GM12878 (cell line): ENCODE measurements around the gene PRICKLE4. TPM values are rescaled to one million over a fixed set of nuclear protein-coding genes. Genes with fewer than 3 reads are reported as not detected.

ENCODE experiments used
- ATAC-seq: fragments of 200-7000 bp; cut with Tn5 transposase; 3 replicates; pipeline ENCODE4 v1.9.1; 2020; ENCODE audit warnings: mild to moderate bottlenecking, moderate library complexity
- BruUV-seq: library from RNA; stranded (reverse); fragments of 400-500 nt; replicated peaks from 2 replicates; lab custom pipeline; 2021; lab: Mats Ljungman, UMichigan
- CTCF ChIA-PET: fragments of 300-600 bp; sonication (Branson Sonifier 250); formaldehyde crosslinking; extraction: SDS; loops from one replicate; lab custom pipeline; 2021; ENCODE audit warnings: inconsistent platforms; lab: Yijun Ruan, JAX
- POLR2A ChIA-PET: fragments of 350-600 bp; formaldehyde crosslinking; extraction: SDS; loops from one replicate; lab custom pipeline; 2021; ENCODE audit warnings: inconsistent platforms; lab: Charles Lee
- RAD21 ChIA-PET: fragments of 300-600 bp; sonication (Branson Sonifier 250); formaldehyde crosslinking; loops from one replicate; lab custom pipeline; 2023; ENCODE audit warnings: antibody characterized with exemption; ENCODE audit not compliant: unreplicated experiment; lab: Charles Lee
- SMC1A ChIA-PET: fragments of 300-600 bp; sonication (Branson Sonifier 250); formaldehyde crosslinking; loops from one replicate; lab custom pipeline; 2023; ENCODE audit not compliant: unreplicated experiment, uncharacterized antibody; lab: Charles Lee
- DNase-seq: peaks from one replicate; pipeline ENCODE4 v3.0.0-alpha.2; 2011; ENCODE audit warnings: low read depth, low spot score
- FAIRE-seq: peaks from 3 replicates; lab custom pipeline; 2011; peaks lifted over from hg19 to GRCh38; lab: Jason Lieb, UNC
- H2AFZ ChIP-seq: 2 replicates; pipeline ENCODE4 v1.6.0; 2011; ENCODE audit warnings: low read depth, low read length, control low read depth; ENCODE audit not compliant: control insufficient read depth
- H3K27ac ChIP-seq: 2 replicates; pipeline ENCODE4 v1.5.1; 2011; ENCODE audit warnings: control low read depth; ENCODE audit not compliant: control insufficient read depth, insufficient read depth
- H3K27me3 ChIP-seq, 2 experiments: replicated peaks in 1 of 2; 2 replicates each; pipeline versions ENCODE4 v1.6.0 to v1.6.1; 2011; ENCODE audit warnings: low read length in 1 of 2; ENCODE audit not compliant: control insufficient read depth in 2 of 2, insufficient read depth in 2 of 2
- H3K36me3 ChIP-seq, 2 experiments: 2 replicates each; pipeline ENCODE4 v1.5.1; 2011; ENCODE audit warnings: low read length in 1 of 2; ENCODE audit not compliant: control insufficient read depth in 2 of 2, insufficient read depth in 2 of 2
- H3K4me1 ChIP-seq: 2 replicates; pipeline ENCODE4 v1.6.1; 2011; ENCODE audit warnings: mild to moderate bottlenecking, low read length, moderate library complexity, mixed read lengths; ENCODE audit not compliant: control insufficient read depth, insufficient read depth
- H3K4me2 ChIP-seq: 2 replicates; pipeline ENCODE4 v1.6.0; 2011; ENCODE audit warnings: control low read depth; ENCODE audit not compliant: control insufficient read depth, insufficient read depth
- H3K4me3 ChIP-seq: fragments of 200-600 bp; sonication (generic); 2 replicates; pipeline ENCODE4 v1.5.1; 2016
- H3K79me2 ChIP-seq: 2 replicates; pipeline ENCODE4 v1.6.0; 2011; ENCODE audit warnings: low read length; ENCODE audit not compliant: control insufficient read depth, insufficient read depth
- H3K9ac ChIP-seq: 2 replicates; pipeline ENCODE4 v1.8.0; 2011; ENCODE audit warnings: low read length, control low read depth, mixed read lengths; ENCODE audit not compliant: control insufficient read depth, insufficient read depth
- H3K9me3 ChIP-seq: replicated peaks from 3 replicates; pipeline ENCODE4 v1.5.1; 2011; ENCODE audit warnings: mild to moderate bottlenecking, low read length; ENCODE audit not compliant: control insufficient read depth, insufficient read depth
- H4K20me1 ChIP-seq: 2 replicates; pipeline ENCODE4 v1.6.0; 2011; ENCODE audit not compliant: control insufficient read depth, insufficient read depth
- BACH1 ChIP-seq: fragments of 450-650 bp; IDR thresholded peaks from 2 replicates; pipeline ENCODE4 v1.6.1; 2017; ENCODE audit warnings: mild to moderate bottlenecking, borderline replicate concordance
- CHD4 ChIP-seq: fragments of 200-600 bp; sonication (generic); IDR thresholded peaks from 2 replicates; pipeline ENCODE4 v1.6.1; 2016; ENCODE audit warnings: mild to moderate bottlenecking
- DPF2 ChIP-seq: fragments of 450-650 bp; IDR thresholded peaks from 2 replicates; pipeline ENCODE4 v1.6.1; 2017; ENCODE audit warnings: mild to moderate bottlenecking
- EGR1 ChIP-seq, 2 experiments: IDR thresholded peaks; 1 replicate in 1 of 2; 2 replicates in 1 of 2; pipeline ENCODE4 v1.6.1; 2011 to 2012; ENCODE audit warnings: low read depth in 2 of 2, low read length in 2 of 2, borderline replicate concordance in 1 of 2, mild to moderate bottlenecking in 1 of 2, moderate library complexity in 1 of 2
- ETV6 ChIP-seq, 2 experiments: fragments of 450-650 bp in 1 of 2; IDR thresholded peaks in 1 of 2; conservative IDR thresholded peaks in 1 of 2; 2 replicates each; pipeline ENCODE4 v1.6.1; 2014; ENCODE audit warnings: antibody characterized with exemption in 1 of 2, borderline replicate concordance in 1 of 2, low read depth in 1 of 2, mild to moderate bottlenecking in 1 of 2, moderate library complexity in 1 of 2
- GATAD2B ChIP-seq: fragments of 450-650 bp; conservative IDR thresholded peaks from 2 replicates; pipeline ENCODE4 v1.6.1; 2017; ENCODE audit warnings: low read depth, mild to moderate bottlenecking, moderate library complexity
- HDGF ChIP-seq: fragments of 450-650 bp; IDR thresholded peaks from 2 replicates; pipeline ENCODE4 v1.6.1; 2016; ENCODE audit warnings: antibody characterized with exemption
- MTA2 ChIP-seq: fragments of 450-650 bp; IDR thresholded peaks from 2 replicates; pipeline ENCODE4 v1.6.1; 2016; ENCODE audit warnings: low read depth, mild to moderate bottlenecking, moderate library complexity
- NR2F1 ChIP-seq: fragments of 450-650 bp; conservative IDR thresholded peaks from 2 replicates; pipeline ENCODE4 v1.6.1; 2017; ENCODE audit warnings: mild to moderate bottlenecking
- POLR2A ChIP-seq: IDR thresholded peaks from 2 replicates; pipeline ENCODE4 v1.6.1; 2011; ENCODE audit warnings: low read depth, mild to moderate bottlenecking, low read length
- SP1 ChIP-seq: IDR thresholded peaks from one replicate; pipeline ENCODE4 v1.6.1; 2011; ENCODE audit warnings: low read depth, low read length
- SUZ12 ChIP-seq: fragments of 200-600 bp; sonication (generic); IDR thresholded peaks from one replicate; pipeline ENCODE4 v1.6.1; 2018; ENCODE audit warnings: antibody characterized with exemption, mild to moderate bottlenecking; ENCODE audit not compliant: unreplicated experiment
- YY1 ChIP-seq: IDR thresholded peaks from 2 replicates; pipeline ENCODE4 v1.6.1; 2011; ENCODE audit warnings: low read depth, mild to moderate bottlenecking, low read length
- ZNF207 ChIP-seq: fragments of 450-650 bp; IDR thresholded peaks from 2 replicates; pipeline ENCODE4 v1.6.1; 2014; ENCODE audit warnings: antibody characterized with exemption, mild to moderate bottlenecking, borderline replicate concordance
- ZZZ3 ChIP-seq: IDR thresholded peaks from 2 replicates; pipeline ENCODE4 v1.6.1; 2011; ENCODE audit warnings: low read depth; ENCODE audit not compliant: control insufficient read depth, insufficient read length
- WGBS: methylation state at CpG from one replicate; pipeline ENCODE4 v1.1.6; 2016; ENCODE audit warnings: low lambda C conversion rate; ENCODE audit not compliant: insufficient replicate concordance, insufficient coverage; ENCODE audit errors: missing lambda C conversion rate; 5-methylcytosine and 5-hydroxymethylcytosine counted together
- in situ Hi-C: fragments of 300-500 bp; cut with MboI; formaldehyde crosslinking; loops from 9 replicates; pipeline ENCODE4 v1.14.3; 2018; ENCODE audit warnings: mixed read lengths
- intact Hi-C: fragments of 100-400 bp; cut with micrococcal nuclease; formaldehyde crosslinking; loops from one replicate; pipeline ENCODE4 v1.14.2; 2022; ENCODE audit not compliant: unreplicated experiment
- polyA plus RNA-seq, 11 experiments: library from polyadenylated mRNA; depleted of rRNA in 4 of 11; unstranded in 6 of 11; stranded (reverse) in 5 of 11; fragments of >200 nt; fragmentation: Nextera tagmentation in 4 of 11; fragmentation: Illumina TruSeq in 1 of 11; extraction: Ambion mirVana in 4 of 11; extraction: Trizol in 1 of 11; gene quantifications; 1 replicate in 1 of 11; 2 replicates in 10 of 11; pipeline versions ENCODE4 v1.2.1 to v1.2.3, GENCODE V29; 2011 to 2016; ENCODE audit warnings: inconsistent platforms in 2 of 11, missing spikeins in 2 of 11, low read depth in 1 of 11
- total RNA-seq, 4 experiments: library from RNA; depleted of rRNA in 3 of 4; stranded (reverse); fragments of >200 nt in 3 of 4; fragmentation: Illumina TruSeq in 1 of 4; extraction: Trizol in 1 of 4; gene quantifications; 2 replicates each; pipeline versions ENCODE4 v1.2.1 to v1.2.3, GENCODE V29; 2013 to 2021
- TF ChIP-seq, protein P1 (sequence below): IDR thresholded peaks from 2 replicates; pipeline ENCODE4 v1.6.1; 2012; ENCODE audit warnings: low read depth, low read length, improper control_type of control experiment
- TF ChIP-seq, protein P2 (sequence below): IDR thresholded peaks from 2 replicates; pipeline ENCODE4 v1.6.1; 2011; ENCODE audit warnings: borderline replicate concordance, low read depth, mild to moderate bottlenecking, moderate library complexity, mixed read lengths, low read length; ENCODE audit not compliant: insufficient read depth; ENCODE audit errors: extremely low read length
- TF ChIP-seq, protein P3 (sequence below): fragments of 450-650 bp; IDR thresholded peaks from 2 replicates; pipeline ENCODE4 v1.6.1; 2016; ENCODE audit warnings: mild to moderate bottlenecking

Gene PRICKLE4
- total and polyA plus RNA-seq, 10 of the 15 experiments (the other 5 are each of a cell fraction or from before 2014, with no cell fraction given): 0.33 to 0.85 (median 0.35) TPM; not detected in 7

DNA sequence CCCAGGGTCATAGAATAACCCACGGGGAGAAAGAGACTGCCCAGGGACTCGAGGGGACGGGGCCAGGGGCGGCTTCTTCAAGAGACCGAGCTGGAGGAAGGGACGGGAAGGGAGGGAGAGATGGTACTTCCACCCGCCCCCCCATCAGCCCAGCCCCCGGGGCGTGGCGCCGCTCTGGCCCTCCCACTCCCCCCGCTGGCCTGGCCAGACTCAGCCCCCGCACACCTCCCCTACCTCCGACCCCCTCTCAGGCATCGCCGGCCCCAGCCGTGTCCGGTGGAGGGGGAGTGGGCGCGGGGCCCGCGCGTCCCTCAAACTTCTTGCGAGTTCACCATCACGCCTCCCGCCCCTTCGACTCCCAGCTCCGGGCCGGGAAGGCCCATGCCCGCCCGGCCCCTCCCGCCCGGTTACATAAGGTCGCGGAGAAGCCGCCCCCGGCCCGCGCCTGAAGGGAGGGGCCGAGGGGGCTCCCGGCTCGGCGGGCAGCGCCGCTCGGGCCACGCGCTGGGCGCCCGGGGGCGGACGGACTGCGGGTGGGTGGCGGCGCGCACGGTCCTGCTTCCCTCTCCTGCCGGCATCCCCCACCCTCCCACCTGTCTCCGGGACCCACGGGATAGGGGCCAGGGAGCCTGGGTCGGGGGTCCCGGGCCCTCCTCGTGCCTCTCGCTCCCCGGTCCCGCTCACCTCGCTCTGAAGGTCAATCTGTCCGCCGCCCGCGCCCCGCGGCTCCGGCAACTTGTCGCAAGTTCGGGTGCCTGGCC lies 45.7 kb upstream of the PRICKLE4 start:
- peak overlapping the region; percentile 48 for H2AFZ ChIP-seq
- peaks cover 6% of the 10 kb centered on the region for H3K4me1 ChIP-seq
- peak overlapping the region; percentile 92 for H3K4me3 ChIP-seq
- in situ Hi-C loops: no loop called here
- intact Hi-C loops: loop anchor here (1.0 to 10.0 kb wide), 6 partner anchors 29 to 660 kb away; partner anchors contain the start of genes FOXP4, NFYA, OARD1 and TOMM6
- DNase-seq: no peak
- H4K20me1 ChIP-seq: no peaks in the 10 kb centered on the region
- no peaks in the 10 kb centered on the region for H3K36me3 ChIP-seq
- ATAC-seq: peak; percentile 61
- FAIRE-seq: no peak
- CTCF ChIA-PET: interaction anchor here (0.6 to 6.2 kb wide), 18 partner anchors 9 to 1435 kb away, joined by 3 to 87 read pairs (median 6); partner anchors contain the start of gene TOMM6
- RAD21 ChIA-PET: interaction anchor here (0.8 to 8.5 kb wide), 11 partner anchors 17 to 400 kb away, joined by 3 to 300 read pairs (median 5); partner anchors contain the start of genes BYSL, MED20 and NCR2
- 1% methylated on average over 51 of the region's 76 CpGs for WGBS
- BruUV-seq: no TSS peak
- H3K79me2 ChIP-seq: peaks cover 48% of the 10 kb centered on the region
- TF ChIP-seq BACH1 (peak; percentile 55; the same call in 1 of the 2 replicates), NR2F1 (peak; percentile 75; the same call in 1 of the 2 replicates), EGR1 (IDR thresholded peaks at IDR 0.05; ENCODE audit: borderline replicate concordance in 1 of 2, low read depth in 2 of 2, low read length in 2 of 2) (peak in 1 of 2 experiments; percentile 77; a peak in 2 of 3 replicates), GATAD2B (peak; percentile 91; the same call in 1 of the 2 replicates), ZZZ3 (no peak), POLR2A (peak; percentile 56), ZNF207 (peak; percentile 50; the same call in 1 of the 2 replicates), HDGF (peak; percentile 61; the same call in 1 of the 2 replicates), YY1 (0 out of 2 replicates have a peak, but pooled peaks have one; percentile 6), SUZ12 (no peak), DPF2 (peak; percentile 84; the same call in 1 of the 2 replicates), ETV6 (conservative IDR thresholded peaks at IDR 0.05 in 1 of 2, IDR thresholded peaks at IDR 0.05 in 1 of 2; ENCODE audit: borderline replicate concordance in 1 of 2, low read depth in 1 of 2) (no peak), CHD4 (no peak), SP1 (peak; percentile 53), MTA2 (0 out of 2 replicates have a peak, but pooled peaks have one; percentile 12)
- TF ChIP-seq, protein P1, sequence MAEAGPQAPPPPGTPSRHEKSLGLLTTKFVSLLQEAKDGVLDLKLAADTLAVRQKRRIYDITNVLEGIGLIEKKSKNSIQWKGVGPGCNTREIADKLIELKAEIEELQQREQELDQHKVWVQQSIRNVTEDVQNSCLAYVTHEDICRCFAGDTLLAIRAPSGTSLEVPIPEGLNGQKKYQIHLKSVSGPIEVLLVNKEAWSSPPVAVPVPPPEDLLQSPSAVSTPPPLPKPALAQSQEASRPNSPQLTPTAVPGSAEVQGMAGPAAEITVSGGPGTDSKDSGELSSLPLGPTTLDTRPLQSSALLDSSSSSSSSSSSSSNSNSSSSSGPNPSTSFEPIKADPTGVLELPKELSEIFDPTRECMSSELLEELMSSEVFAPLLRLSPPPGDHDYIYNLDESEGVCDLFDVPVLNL: no peak
- TF ChIP-seq, protein P2, sequence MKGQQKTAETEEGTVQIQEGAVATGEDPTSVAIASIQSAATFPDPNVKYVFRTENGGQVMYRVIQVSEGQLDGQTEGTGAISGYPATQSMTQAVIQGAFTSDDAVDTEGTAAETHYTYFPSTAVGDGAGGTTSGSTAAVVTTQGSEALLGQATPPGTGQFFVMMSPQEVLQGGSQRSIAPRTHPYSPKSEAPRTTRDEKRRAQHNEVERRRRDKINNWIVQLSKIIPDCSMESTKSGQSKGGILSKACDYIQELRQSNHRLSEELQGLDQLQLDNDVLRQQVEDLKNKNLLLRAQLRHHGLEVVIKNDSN: no peak
- TF ChIP-seq, protein P3, sequence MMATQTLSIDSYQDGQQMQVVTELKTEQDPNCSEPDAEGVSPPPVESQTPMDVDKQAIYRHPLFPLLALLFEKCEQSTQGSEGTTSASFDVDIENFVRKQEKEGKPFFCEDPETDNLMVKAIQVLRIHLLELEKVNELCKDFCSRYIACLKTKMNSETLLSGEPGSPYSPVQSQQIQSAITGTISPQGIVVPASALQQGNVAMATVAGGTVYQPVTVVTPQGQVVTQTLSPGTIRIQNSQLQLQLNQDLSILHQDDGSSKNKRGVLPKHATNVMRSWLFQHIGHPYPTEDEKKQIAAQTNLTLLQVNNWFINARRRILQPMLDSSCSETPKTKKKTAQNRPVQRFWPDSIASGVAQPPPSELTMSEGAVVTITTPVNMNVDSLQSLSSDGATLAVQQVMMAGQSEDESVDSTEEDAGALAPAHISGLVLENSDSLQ: no peak
- SMC1A ChIA-PET: interaction anchor here (0.8 to 8.5 kb wide), 11 partner anchors 10 to 401 kb away, joined by 3 to 168 read pairs (median 5); no protein-coding TSS in a partner anchor
- H3K4me2 ChIP-seq: peak overlapping the region; percentile 47; the same call in 1 of the 2 replicates
- POLR2A ChIA-PET: interaction anchor here (0.7 to 9.6 kb wide), 9 partner anchors 9 to 401 kb away, joined by 3 to 293 read pairs (median 4); no protein-coding TSS in a partner anchor
- H3K9ac ChIP-seq: peak overlapping the region; percentile 80
- H3K27me3 ChIP-seq: no peaks in the 10 kb centered on the region; a peak in 1 of 4 replicates
- H3K27ac ChIP-seq: peak overlapping the region; percentile 98
- no peaks in the 10 kb centered on the region for H3K9me3 ChIP-seq
